ENCODE measurements around the gene SFN. TPM values are rescaled to one million over a fixed set of nuclear protein-coding genes. Genes with fewer than 3 reads are reported as not detected.
"Not testable (repeated sequence)": the region's sequence is repeated elsewhere in the genome, so short reads cannot be mapped to it uniquely, and the experiment has no call there.

SFN gene
- total RNA-seq, 4 donors from 2014 or later = 0.38 to 4.9 (median 1.9) TPM; not detected in 1

- DNase-seq (ENCODE audit: low spot score) (no peak), ATAC-seq (ENCODE audit: low FRiP score) (no peak)
- TF ChIP-seq CTCF (IDR thresholded peaks at IDR 0.05) = no peak
Observed at GRCh38 chr1:26831546-26832248, 31.3 kb upstream of the SFN start.

DNA sequence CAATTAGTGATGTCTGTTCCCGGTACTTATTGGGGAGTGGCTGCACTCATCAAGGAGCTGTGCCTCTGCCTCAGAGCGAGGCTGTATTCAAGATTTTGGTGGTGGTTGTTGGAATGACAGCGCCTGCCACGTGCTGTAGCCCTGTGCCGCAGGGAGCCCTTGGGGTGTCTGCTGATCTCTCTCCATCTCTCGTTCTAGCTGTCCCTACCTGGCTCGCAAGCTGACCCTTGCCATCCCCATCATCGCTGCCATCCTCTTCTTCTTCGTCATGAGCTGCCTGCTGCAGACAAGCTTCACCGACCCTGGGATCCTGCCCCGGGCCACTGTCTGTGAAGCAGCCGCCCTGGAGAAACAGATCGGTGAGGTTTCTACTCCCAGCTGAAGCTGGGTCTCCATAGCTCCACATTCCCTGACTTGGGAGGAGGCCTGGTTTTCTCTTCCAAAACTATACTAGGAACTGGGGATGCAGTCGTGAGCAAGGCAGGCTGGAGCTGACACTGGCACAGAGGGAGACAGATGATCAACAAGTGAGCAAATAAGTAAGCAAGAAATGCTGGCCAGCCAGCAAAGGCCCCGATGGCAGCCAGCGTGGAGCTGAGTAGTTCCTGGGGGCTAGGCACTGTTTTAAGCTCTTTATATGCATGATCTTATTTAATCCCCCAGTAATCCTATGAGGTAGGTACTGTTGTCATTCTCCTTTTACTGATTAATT is 30.5 kb upstream of the SFN start:
- DNase-seq (ENCODE audit: low spot score) (no peak), ATAC-seq (ENCODE audit: low FRiP score) (no peak)
- no peak for TF ChIP-seq CTCF (IDR thresholded peaks at IDR 0.05)

- no peak for TF ChIP-seq CTCF (IDR thresholded peaks at IDR 0.05)
- ATAC-seq (ENCODE audit: low FRiP score) (no peak), DNase-seq (ENCODE audit: low spot score) (no peak)
Observed at GRCh38 chr1:26833432-26834405, 29.2 kb upstream of the SFN start.

DNA sequence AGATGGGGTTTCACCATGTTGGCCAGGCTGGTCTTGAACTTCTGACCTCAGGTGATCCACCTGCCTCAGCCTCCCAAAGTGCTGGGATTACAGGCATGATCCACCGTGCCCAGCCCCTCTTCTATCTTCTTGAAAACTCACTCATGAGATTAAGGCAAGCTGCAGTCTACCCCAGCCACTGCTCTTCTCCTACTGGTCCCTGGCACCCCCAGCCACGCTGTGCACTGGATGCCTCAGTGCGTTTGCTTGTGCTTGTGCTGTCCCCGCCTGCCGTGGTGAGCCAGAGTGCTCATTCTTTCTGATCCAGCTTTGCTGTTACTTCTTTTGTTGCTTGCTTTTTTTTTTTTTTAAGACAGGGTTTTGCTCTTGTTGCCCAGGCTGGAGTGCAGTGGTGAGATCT is 25.3 kb upstream of the SFN start:
- not testable (repeated sequence) for DNase-seq (ENCODE audit: low spot score); ATAC-seq (ENCODE audit: low FRiP score)

- DNase-seq (ENCODE audit: low spot score) = no peak
- no peak for TF ChIP-seq CTCF (IDR thresholded peaks at IDR 0.05)
- ATAC-seq (ENCODE audit: low FRiP score) = no peak
Observed at GRCh38 chr1:26838474-26839338, 24.2 kb upstream of the SFN start.

GRCh38 chr1:26839339-26839722 is 23.6 kb upstream of the SFN start:
- no peak for TF ChIP-seq CTCF (IDR thresholded peaks at IDR 0.05)
- ATAC-seq (ENCODE audit: low FRiP score) (no peak), DNase-seq (ENCODE audit: low spot score) (no peak)
